Measurements from ENCODE around the gene POU2AF1. TPM values are rescaled to one million over a fixed set of nuclear protein-coding genes. Genes with fewer than 3 reads are reported as not detected.

Gene POU2AF1
- total RNA-seq, 4 donors from 2014 or later = 0.17 TPM; not detected in 2

DNA sequence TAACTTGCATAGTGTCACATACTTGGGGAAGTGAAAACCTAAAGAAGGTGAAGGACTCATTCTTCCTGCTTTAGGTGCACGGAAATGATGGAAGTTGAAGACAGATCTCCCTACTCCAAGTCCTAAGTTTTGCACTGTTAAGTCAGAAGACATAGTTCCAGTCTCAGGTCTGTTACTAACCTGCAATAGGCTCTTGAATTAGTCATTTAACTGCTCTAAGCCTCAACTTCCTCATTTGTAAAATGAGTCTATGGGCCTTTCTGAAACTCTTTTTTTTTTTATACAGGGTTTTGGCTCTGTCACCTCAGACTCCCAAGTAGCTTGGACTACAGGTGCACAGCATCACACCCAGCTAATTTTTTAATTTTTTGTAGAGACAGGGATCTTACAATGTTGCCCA is 30.8 kb upstream of the POU2AF1 start:
- no peak for DNase-seq (ENCODE audit: extremely low spot score)
- Histone ChIP-seq H3K27me3 (no peaks in the 10 kb centered on the region), H3K4me1 (no peaks in the 10 kb centered on the region), H3K27ac (replicated peaks in 1 of 4) (no peak overlapping the region), H3K36me3 (no peaks in the 10 kb centered on the region), H3K9me3 (no peaks in the 10 kb centered on the region), H3K4me3 (no peak overlapping the region)
- TF ChIP-seq CTCF (IDR thresholded peaks at IDR 0.05) = no peak
- intact Hi-C loops (cut with DNase I) = no loop called here
- 75% methylated on average over 1 of the region's 1 CpG for WGBS

- 81% methylated on average over 6 of the region's 6 CpGs for WGBS
- TF ChIP-seq CTCF (IDR thresholded peaks at IDR 0.05) (no peak), POLR2AphosphoS5 (IDR thresholded peaks at IDR 0.05) (no peak), EP300 (IDR thresholded peaks at IDR 0.05) (no peak), POLR2A (IDR thresholded peaks at IDR 0.05; ENCODE audit: low read depth) (no peak)
- Histone ChIP-seq H3K36me3 (no peaks in the 10 kb centered on the region), H3K27me3 (no peaks in the 10 kb centered on the region), H3K4me1 (no peaks in the 10 kb centered on the region), H3K4me3 (no peak overlapping the region), H3K9me3 (no peaks in the 10 kb centered on the region), H3K27ac (replicated peaks in 1 of 4) (no peak overlapping the region)
- DNase-seq (ENCODE audit: extremely low spot score) = no peak
- intact Hi-C loops (cut with DNase I) = no loop called here
These were observed 30.0 kb upstream of the POU2AF1 start for GRCh38 chr11:111408789-111409727.

GRCh38 chr11:111407652-111408051 is 28.6 kb upstream of the POU2AF1 start:
- no peak for DNase-seq (ENCODE audit: extremely low spot score)
- TF ChIP-seq CTCF (IDR thresholded peaks at IDR 0.05) (no peak), EP300 (IDR thresholded peaks at IDR 0.05) (no peak), POLR2A (IDR thresholded peaks at IDR 0.05; ENCODE audit: low read depth) (no peak), POLR2AphosphoS5 (IDR thresholded peaks at IDR 0.05) (no peak)
- H3K27me3 ChIP-seq = no peaks in the 10 kb centered on the region
- H3K9me3 ChIP-seq = no peaks in the 10 kb centered on the region
- no peak overlapping the region for H3K27ac ChIP-seq (replicated peaks in 1 of 4)
- intact Hi-C loops (cut with DNase I) = no loop called here
- no peaks in the 10 kb centered on the region for H3K36me3 ChIP-seq
- WGBS = 92% methylated on average over 2 of the region's 2 CpGs
- no peak overlapping the region for H3K4me3 ChIP-seq
- H3K4me1 ChIP-seq = no peaks in the 10 kb centered on the region

DNA sequence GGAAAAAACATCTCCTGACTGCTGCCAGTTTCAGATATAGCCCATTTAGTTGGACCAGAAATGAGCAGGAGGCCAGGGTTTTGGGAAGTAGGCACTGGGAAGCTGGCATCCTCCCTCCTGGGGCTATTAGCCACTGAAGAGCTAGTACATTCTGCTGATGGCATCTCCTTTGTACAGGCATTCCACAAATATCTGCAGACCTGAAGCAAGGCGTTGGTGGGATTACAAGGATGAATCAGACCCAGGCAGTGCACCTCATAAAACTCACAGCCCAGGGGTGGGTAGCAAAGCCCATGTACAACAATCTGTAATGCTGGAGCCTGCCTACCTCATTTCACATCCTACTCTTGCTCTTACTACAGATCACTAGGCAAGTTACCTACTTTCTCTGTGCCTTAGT is 27.5 kb upstream of the POU2AF1 start:
- no peaks in the 10 kb centered on the region for H3K4me1 ChIP-seq
- no peaks in the 10 kb centered on the region for H3K9me3 ChIP-seq
- H3K27ac ChIP-seq (replicated peaks in 1 of 4) = no peak overlapping the region
- WGBS = no CpG with 5 or more reads among the region's 1 CpG
- H3K4me3 ChIP-seq = no peak overlapping the region
- H3K36me3 ChIP-seq = no peaks in the 10 kb centered on the region
- TF ChIP-seq EP300 (IDR thresholded peaks at IDR 0.05) (no peak), POLR2A (IDR thresholded peaks at IDR 0.05; ENCODE audit: low read depth) (no peak), POLR2AphosphoS5 (IDR thresholded peaks at IDR 0.05) (no peak), CTCF (IDR thresholded peaks at IDR 0.05) (no peak)
- H3K27me3 ChIP-seq = no peaks in the 10 kb centered on the region
- DNase-seq (ENCODE audit: extremely low spot score) = no peak
- intact Hi-C loops (cut with DNase I) = no loop called here

- Histone ChIP-seq H3K4me1 (no peaks in the 10 kb centered on the region), H3K36me3 (no peaks in the 10 kb centered on the region), H3K9me3 (no peaks in the 10 kb centered on the region), H3K27ac (replicated peaks in 1 of 4) (no peak overlapping the region), H3K4me3 (no peak overlapping the region), H3K27me3 (no peaks in the 10 kb centered on the region)
- no peak for TF ChIP-seq POLR2AphosphoS5 (IDR thresholded peaks at IDR 0.05)
- TF ChIP-seq EP300 (IDR thresholded peaks at IDR 0.05) = no peak
- no peak for TF ChIP-seq CTCF (IDR thresholded peaks at IDR 0.05)
- no peak for TF ChIP-seq POLR2A (IDR thresholded peaks at IDR 0.05; ENCODE audit: low read depth)
- WGBS = 83% methylated on average over 2 of the region's 2 CpGs
- DNase-seq (ENCODE audit: extremely low spot score) = no peak
- intact Hi-C loops (cut with DNase I) = no loop called here
These were observed 27.0 kb upstream of the POU2AF1 start for GRCh38 chr11:111406091-111406490.
